AG04449 (cell line): ENCODE results near the gene TMEM200B.
A peak's percentile ranks its signal among the peaks of the same experiment; 100 is the strongest.

Experiments
- CTCF ChIA-PET: fragments of 350-600 bp; formaldehyde crosslinking; extraction: SDS; loops from one replicate; lab custom pipeline; 2021; ENCODE audit warnings: antibody characterized with exemption; lab: Yijun Ruan, JAX
- POLR2A ChIA-PET: fragments of 400-600, 350-600 bp; formaldehyde crosslinking; extraction: SDS; loops from one replicate; lab custom pipeline; 2020; ENCODE audit warnings: antibody characterized with exemption, inconsistent platforms; lab: Yijun Ruan, JAX
- DNase-seq: peaks from one replicate; pipeline ENCODE4 v3.0.0-alpha.2; 2010; ENCODE audit warnings: low read depth, low spot score
- H3K4me3 ChIP-seq: 2 replicates; pipeline ENCODE4 v1.5.1; 2011; ENCODE audit warnings: low read depth, mild to moderate bottlenecking, control low read depth, low read length
- TF ChIP-seq, protein P1 (sequence below): IDR thresholded peaks from one replicate; pipeline ENCODE4 v1.5.1; 2011; ENCODE audit warnings: mild to moderate bottlenecking, moderate library complexity, low read length, control low read depth, inconsistent platforms; ENCODE audit not compliant: insufficient read depth; ENCODE audit errors: missing control alignments

Gene TMEM200B

DNA sequence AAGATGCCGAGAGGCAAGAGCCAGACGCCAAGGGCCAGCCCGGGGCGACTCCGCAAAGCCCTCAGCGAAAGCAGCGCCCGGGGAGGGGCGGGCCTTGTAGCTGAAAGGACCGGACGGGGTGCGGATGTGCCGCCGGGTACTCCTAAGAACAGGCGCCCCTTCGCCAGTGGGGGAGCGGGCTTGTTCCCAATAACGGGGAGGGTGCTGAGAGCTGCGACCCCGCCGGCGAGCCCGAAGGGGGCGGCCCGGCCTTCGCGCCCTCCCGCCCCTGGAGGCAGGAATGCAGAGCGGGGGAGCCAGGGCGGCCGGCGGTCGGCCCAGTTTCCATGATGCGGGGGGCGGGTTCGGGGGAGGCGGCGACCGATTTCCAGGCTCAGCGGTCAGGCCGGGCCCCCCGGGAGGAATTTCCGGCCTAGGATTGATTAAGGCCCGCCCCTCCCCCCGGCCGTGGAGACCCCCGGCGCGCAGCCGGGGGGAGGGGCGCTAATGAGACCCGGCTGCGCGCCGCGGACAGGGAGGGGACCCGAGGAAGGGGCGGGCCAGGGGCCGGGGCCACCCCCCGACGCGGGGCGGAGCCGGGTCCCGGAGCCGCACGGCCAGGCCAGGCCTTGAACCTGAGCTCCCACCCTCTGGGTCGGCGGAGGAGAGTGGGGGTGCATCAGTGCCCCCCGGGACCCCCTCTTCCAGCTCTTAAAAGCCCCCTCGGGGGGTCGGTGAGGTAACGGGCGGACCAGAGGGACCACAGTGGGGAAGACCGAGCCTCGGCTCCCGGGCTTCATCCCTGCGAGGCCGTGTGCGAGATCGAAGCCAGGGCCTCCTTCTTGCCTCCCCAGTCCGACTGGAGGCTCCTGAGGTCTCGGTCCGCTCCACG lies 898 bp upstream of the TMEM200B start:
- CTCF ChIA-PET: interaction anchor here (0.6 to 8.1 kb wide), 19 partner anchors 9 to 238 kb away, joined by 3 to 105 read pairs (median 5); partner anchors contain the start of gene SRSF4
- H3K4me3 ChIP-seq: peak overlapping the region; percentile 73
- POLR2A ChIA-PET: interaction anchor here (0.6 to 2.0 kb wide), 4 partner anchors 9 to 72 kb away, joined by 3 to 7 read pairs (median 6); partner anchors contain the start of gene SRSF4
- TF ChIP-seq, protein P1, sequence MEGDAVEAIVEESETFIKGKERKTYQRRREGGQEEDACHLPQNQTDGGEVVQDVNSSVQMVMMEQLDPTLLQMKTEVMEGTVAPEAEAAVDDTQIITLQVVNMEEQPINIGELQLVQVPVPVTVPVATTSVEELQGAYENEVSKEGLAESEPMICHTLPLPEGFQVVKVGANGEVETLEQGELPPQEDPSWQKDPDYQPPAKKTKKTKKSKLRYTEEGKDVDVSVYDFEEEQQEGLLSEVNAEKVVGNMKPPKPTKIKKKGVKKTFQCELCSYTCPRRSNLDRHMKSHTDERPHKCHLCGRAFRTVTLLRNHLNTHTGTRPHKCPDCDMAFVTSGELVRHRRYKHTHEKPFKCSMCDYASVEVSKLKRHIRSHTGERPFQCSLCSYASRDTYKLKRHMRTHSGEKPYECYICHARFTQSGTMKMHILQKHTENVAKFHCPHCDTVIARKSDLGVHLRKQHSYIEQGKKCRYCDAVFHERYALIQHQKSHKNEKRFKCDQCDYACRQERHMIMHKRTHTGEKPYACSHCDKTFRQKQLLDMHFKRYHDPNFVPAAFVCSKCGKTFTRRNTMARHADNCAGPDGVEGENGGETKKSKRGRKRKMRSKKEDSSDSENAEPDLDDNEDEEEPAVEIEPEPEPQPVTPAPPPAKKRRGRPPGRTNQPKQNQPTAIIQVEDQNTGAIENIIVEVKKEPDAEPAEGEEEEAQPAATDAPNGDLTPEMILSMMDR: peak; percentile 91
- no peak for DNase-seq

DNA sequence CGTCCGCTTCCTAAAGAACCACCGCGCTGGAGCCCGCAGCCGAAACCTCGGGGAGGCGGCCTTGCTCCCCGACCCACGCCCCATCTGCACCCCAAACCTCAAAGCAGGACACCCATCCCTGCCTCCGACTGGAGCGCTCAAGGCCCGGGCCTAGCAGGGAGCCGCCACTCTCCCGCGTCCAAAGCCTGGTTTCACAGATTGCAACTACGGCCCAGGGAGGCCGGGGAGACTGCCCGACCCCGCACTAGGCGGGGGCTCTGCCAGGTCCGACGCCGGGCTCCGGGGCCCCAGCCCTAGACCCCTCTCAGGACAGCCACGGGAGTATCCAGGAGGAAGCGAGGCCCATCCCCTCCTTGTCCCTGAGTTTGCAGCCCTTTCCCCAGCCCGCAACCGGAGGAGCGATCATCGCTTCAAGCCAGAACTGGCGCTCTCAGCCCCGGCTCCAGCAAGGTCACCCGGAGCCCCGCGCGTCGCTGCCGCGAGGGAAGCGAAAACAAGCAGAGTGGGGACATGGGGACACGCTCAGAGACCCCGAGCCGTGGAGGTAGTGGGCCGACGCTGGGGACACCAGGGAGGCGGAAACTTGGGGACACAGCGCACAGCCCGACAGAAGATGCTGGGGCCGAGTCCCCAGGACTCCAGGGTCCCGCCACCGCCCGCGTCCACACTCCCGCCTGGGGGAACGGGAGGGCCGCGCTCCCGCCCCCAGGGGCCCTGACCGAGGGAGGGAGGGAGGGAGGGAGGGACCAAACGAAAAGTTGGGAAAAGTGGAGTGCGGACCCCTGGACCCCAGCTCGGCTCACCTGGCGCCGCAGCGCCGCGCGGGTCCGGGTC lies 433 bp downstream of the TMEM200B start:
- no peak for DNase-seq
- H3K4me3 ChIP-seq: peak overlapping the region; percentile 73
- CTCF ChIA-PET: interaction anchor here (0.8 to 8.1 kb wide), 15 partner anchors 9 to 242 kb away, joined by 3 to 105 read pairs (median 8); partner anchors contain the start of gene SRSF4
- POLR2A ChIA-PET: interaction anchor here (0.7 to 2.0 kb wide), 4 partner anchors 58 to 79 kb away, joined by 3 to 9 read pairs (median 6); partner anchors contain the start of gene SRSF4
- TF ChIP-seq, protein P1: no peak

DNA sequence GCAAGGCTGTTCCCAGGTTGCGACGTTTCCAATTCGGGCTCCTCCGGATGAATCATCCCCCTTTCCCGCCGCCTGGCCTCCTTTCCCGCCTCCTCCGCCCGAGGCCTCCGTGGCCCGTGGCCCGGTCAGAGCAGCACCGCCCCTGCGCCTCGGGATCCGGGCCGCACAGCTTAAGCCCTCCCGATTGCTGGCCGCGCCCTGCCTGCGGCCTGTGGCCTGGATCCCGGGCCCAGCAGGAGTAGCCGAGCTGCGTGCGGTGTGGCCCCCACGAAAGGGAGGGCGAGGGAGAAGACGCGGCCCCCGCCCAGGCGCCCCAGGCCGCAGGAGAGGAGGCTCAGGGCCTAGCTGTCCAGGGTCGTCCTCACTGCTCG lies 1.0 kb downstream of the TMEM200B start:
- TF ChIP-seq, protein P1: no peak
- peak overlapping the region; percentile 73 for H3K4me3 ChIP-seq
- ChIA-PET CTCF (interaction anchor here (1.1 to 8.1 kb wide), 8 partner anchors 9 to 241 kb away, joined by 3 to 105 read pairs (median 7); partner anchors contain the start of gene SRSF4), POLR2A (interaction anchor here (0.7 to 1.7 kb wide), 2 partner anchors 59 to 80 kb away, joined by 3 to 9 read pairs; partner anchors contain the start of gene SRSF4)
- no peak for DNase-seq

DNA sequence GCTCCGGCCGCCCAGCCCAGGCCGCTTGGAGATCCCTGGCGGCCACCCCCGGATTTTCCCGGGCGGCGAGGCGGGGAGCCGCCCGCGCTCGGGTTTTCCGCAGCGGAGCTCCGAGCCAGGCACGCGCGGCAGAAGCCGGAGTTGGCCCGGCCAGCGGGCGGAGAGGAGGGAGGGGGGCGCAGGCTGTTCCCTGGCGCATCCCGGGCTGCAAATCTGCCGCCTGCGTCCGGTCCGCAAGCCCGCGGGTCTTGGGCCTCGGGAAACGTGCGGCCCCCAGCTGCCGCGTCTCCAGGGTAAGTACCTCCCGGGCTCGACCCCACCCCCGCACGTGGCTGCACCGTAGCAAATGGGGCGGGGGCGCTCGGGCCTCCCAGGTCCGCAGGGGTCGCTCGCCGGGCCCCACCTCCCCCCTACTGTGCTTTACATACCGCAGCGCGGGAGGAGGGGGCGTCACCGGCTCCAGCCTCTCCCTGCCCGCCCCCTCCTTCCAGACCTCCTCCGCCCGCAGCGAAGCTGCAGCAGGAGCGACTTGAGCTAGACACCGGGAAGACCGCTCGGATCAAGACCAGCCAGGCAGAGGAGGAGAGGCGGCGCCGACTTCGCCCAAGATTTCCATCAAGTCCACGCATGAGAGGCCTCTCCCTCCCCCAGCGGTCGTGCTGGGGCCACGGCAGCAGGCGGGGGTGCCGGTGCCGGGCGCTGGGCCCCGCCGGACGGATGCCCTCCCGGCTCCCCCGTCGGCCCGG lies 1.6 kb downstream of the TMEM200B start:
- H3K4me3 ChIP-seq: peak overlapping the region; percentile 73

DNA sequence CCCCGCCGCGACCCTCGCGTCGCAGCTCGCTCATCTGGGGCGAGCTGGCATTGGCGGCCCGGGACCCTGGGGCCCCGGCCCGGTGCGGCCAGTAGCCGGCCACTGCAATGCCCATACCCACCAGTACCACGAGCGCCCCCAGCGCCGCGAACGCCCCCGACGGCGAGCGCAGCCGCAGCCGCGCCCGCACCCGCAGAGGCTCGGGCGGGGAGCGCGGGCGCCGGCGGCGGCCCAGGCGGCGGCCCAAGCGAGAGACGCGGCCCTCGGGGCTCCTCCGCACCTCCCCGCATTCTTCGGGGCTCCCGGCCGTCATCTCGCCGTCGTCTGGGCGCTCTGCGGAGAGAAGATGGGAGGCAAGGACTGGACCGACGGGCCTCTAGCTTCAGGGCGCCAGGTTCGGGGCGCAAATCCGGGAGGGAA lies 2.2 kb downstream of the TMEM200B start:
- H3K4me3 ChIP-seq: peak overlapping the region; percentile 73
- TF ChIP-seq, protein P1: no peak
- ChIA-PET CTCF (interaction anchor here (1.0 to 8.1 kb wide), 10 partner anchors 8 to 337 kb away, joined by 3 to 105 read pairs (median 5); partner anchors contain the start of gene SRSF4), POLR2A (interaction anchor here (0.6 to 1.7 kb wide), 3 partner anchors 55 to 567 kb away, joined by 3 to 9 read pairs (median 3); partner anchors contain the start of gene SRSF4)
- no peak for DNase-seq

More for the DNA sequence above, 1.6 kb downstream of the TMEM200B start:
- DNase-seq: no peak
- POLR2A ChIA-PET: interaction anchor here (0.6 to 1.7 kb wide), 4 partner anchors 55 to 568 kb away, joined by 3 to 9 read pairs (median 3); partner anchors contain the start of gene SRSF4
- TF ChIP-seq, protein P1: no peak
- CTCF ChIA-PET: interaction anchor here (1.0 to 8.1 kb wide), 10 partner anchors 8 to 337 kb away, joined by 3 to 105 read pairs (median 5); partner anchors contain the start of gene SRSF4
